ENCODE results near the gene IZUMO4. TPM values are rescaled to one million over a fixed set of nuclear protein-coding genes. Genes with fewer than 3 reads are reported as not detected.

IZUMO4 gene
- polyA plus RNA-seq, 1 donor (not counting 4 experiments of a cell fraction or from before 2014, with no cell fraction given) = 6.7 TPM

DNA sequence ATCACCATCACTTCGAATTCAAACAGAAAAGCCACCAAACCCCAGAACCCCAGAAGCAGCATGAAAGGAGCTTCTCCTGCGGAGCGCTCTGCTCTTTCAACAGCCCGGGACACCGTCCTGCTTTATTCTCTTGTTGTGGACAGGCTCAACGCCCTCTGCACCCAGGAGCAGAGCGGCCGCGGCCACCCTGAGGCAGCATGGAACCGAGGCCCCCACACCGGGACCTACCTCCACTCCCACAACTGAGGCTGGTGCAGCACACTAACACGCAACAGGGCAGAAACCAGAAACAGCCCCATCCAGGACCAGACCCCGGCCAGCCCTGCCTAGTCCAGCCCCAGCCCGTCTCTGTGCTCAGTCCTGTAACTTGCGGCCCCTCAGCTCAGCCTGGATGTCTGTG lies 47.5 kb downstream of the IZUMO4 start:
- H3K9ac ChIP-seq (ENCODE audit: control insufficient read depth, extremely low read depth, insufficient read depth, low read length) = no peak overlapping the region
- FAIRE-seq (no peak), DNase-seq (ENCODE audit: low read depth, low spot score) (no peak)
- H3K9me1 ChIP-seq (ENCODE audit: control insufficient read depth, extremely low read depth, insufficient read depth, low read length) = peaks cover 4% of the 10 kb centered on the region
- no peak overlapping the region for H3K27ac ChIP-seq (ENCODE audit: control insufficient read depth, insufficient read depth, low read length)
- no peak overlapping the region for H2AFZ ChIP-seq (ENCODE audit: control insufficient read depth, low read length)
- peaks cover 47% of the 10 kb centered on the region for H4K20me1 ChIP-seq (ENCODE audit: control insufficient read depth, extremely low read depth, insufficient read depth, low read length)
- H3K4me1 ChIP-seq (ENCODE audit: control insufficient read depth, extremely low read depth, insufficient read depth, low read length) = no peaks in the 10 kb centered on the region
- dilution Hi-C loops (cut with MboI; ENCODE audit: extremely low pct_ligation_motif_present, low sequenced_read_pairs) = no loop called here
- no peak overlapping the region for H3K4me2 ChIP-seq (ENCODE audit: control insufficient read depth, extremely low read depth, insufficient read depth, low read depth, low read length)
- TF ChIP-seq, protein P1, sequence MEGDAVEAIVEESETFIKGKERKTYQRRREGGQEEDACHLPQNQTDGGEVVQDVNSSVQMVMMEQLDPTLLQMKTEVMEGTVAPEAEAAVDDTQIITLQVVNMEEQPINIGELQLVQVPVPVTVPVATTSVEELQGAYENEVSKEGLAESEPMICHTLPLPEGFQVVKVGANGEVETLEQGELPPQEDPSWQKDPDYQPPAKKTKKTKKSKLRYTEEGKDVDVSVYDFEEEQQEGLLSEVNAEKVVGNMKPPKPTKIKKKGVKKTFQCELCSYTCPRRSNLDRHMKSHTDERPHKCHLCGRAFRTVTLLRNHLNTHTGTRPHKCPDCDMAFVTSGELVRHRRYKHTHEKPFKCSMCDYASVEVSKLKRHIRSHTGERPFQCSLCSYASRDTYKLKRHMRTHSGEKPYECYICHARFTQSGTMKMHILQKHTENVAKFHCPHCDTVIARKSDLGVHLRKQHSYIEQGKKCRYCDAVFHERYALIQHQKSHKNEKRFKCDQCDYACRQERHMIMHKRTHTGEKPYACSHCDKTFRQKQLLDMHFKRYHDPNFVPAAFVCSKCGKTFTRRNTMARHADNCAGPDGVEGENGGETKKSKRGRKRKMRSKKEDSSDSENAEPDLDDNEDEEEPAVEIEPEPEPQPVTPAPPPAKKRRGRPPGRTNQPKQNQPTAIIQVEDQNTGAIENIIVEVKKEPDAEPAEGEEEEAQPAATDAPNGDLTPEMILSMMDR (optimal IDR thresholded peaks at IDR 0.05 in 1 of 3, IDR thresholded peaks at IDR 0.05 in 1 of 3, conservative IDR thresholded peaks at IDR 0.05 in 1 of 3; ENCODE audit: extremely low read depth in 1 of 3, insufficient read depth in 2 of 3, low read length in 3 of 3) = no peak
- TF ChIP-seq EZH2 (IDR thresholded peaks at IDR 0.05; ENCODE audit: low read length) = no peak
- no peaks in the 10 kb centered on the region for H3K27me3 ChIP-seq (ENCODE audit: control insufficient read depth, extremely low read depth, insufficient read depth, low read length)
- H3K9me3 ChIP-seq (ENCODE audit: control insufficient read depth, low read depth, low read length) = no peaks in the 10 kb centered on the region
- no peak overlapping the region for H3K4me3 ChIP-seq (ENCODE audit: control insufficient read depth in 2 of 3, extremely low read depth in 1 of 3, insufficient read depth in 2 of 3, low read depth in 1 of 3, low read length in 3 of 3)
- peaks cover 15 to 23% of the 10 kb centered on the region in 2 experiments for H3K36me3 ChIP-seq (ENCODE audit: control insufficient read depth in 2 of 2, extremely low read depth in 1 of 2, insufficient read depth in 2 of 2, low read length in 2 of 2)
- peaks cover 95% of the 10 kb centered on the region for H3K79me2 ChIP-seq (ENCODE audit: control insufficient read depth, insufficient read depth, low read length)

DNA sequence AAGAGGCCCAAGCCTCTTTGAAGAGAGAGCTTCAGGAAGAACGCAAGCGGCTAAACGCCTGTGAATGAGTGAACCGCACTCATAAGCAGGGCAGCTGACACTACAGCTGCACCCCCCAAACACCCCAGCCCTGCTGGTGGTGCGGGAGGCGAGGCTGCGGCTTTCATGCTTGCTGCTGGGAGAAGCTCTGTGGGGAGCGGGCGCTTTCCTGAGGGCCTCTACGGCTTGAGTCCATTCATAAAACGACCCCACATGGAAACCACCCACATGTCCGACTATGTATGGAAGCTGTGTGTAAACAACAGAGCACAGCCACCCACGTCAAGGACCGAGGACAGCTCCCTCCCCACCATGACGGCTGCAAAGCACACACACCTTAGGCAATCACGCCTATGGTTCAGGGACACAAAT lies 49.1 kb downstream of the IZUMO4 start:
- H3K79me2 ChIP-seq (ENCODE audit: control insufficient read depth, insufficient read depth, low read length) = peaks cover 95% of the 10 kb centered on the region
- no peak for DNase-seq (ENCODE audit: low read depth, low spot score)
- no peaks in the 10 kb centered on the region for H3K9me3 ChIP-seq (ENCODE audit: control insufficient read depth, low read depth, low read length)
- H3K4me2 ChIP-seq (ENCODE audit: control insufficient read depth, extremely low read depth, insufficient read depth, low read depth, low read length) = no peak overlapping the region
- H3K27me3 ChIP-seq (ENCODE audit: control insufficient read depth, extremely low read depth, insufficient read depth, low read length) = no peaks in the 10 kb centered on the region
- peaks cover 10% of the 10 kb centered on the region for H3K4me1 ChIP-seq (ENCODE audit: control insufficient read depth, extremely low read depth, insufficient read depth, low read length)
- peaks cover 11 to 13% of the 10 kb centered on the region in 2 experiments for H3K36me3 ChIP-seq (ENCODE audit: control insufficient read depth in 2 of 2, extremely low read depth in 1 of 2, insufficient read depth in 2 of 2, low read length in 2 of 2)
- H3K4me3 ChIP-seq (ENCODE audit: control insufficient read depth in 2 of 3, extremely low read depth in 1 of 3, insufficient read depth in 2 of 3, low read depth in 1 of 3, low read length in 3 of 3) = no peak overlapping the region
- FAIRE-seq = no peak
- H3K27ac ChIP-seq (ENCODE audit: control insufficient read depth, insufficient read depth, low read length) = no peak overlapping the region
- no peak overlapping the region for H3K9ac ChIP-seq (ENCODE audit: control insufficient read depth, extremely low read depth, insufficient read depth, low read length)
- peaks cover 4% of the 10 kb centered on the region for H3K9me1 ChIP-seq (ENCODE audit: control insufficient read depth, extremely low read depth, insufficient read depth, low read length)
- dilution Hi-C loops (cut with MboI; ENCODE audit: extremely low pct_ligation_motif_present, low sequenced_read_pairs) = no loop called here
- peaks cover 40% of the 10 kb centered on the region for H4K20me1 ChIP-seq (ENCODE audit: control insufficient read depth, extremely low read depth, insufficient read depth, low read length)
- H2AFZ ChIP-seq (ENCODE audit: control insufficient read depth, low read length) = no peak overlapping the region
- TF ChIP-seq, protein P1 (optimal IDR thresholded peaks at IDR 0.05 in 1 of 3, IDR thresholded peaks at IDR 0.05 in 1 of 3, conservative IDR thresholded peaks at IDR 0.05 in 1 of 3; ENCODE audit: extremely low read depth in 1 of 3, insufficient read depth in 2 of 3, low read length in 3 of 3) = no peak
- TF ChIP-seq EZH2 (IDR thresholded peaks at IDR 0.05; ENCODE audit: low read length) = no peak

Data from keratinocyte (primary cell).